Uterus (tissue), 2 donors: Measurements from ENCODE around the gene STARD8.

Experiments used
- CTCF ChIP-seq, 4 experiments: fragments of 200-600 bp in 2 of 4; fragments of 450-650 bp in 2 of 4; sonication (generic) in 2 of 4; IDR thresholded peaks; one replicate each; pipeline ENCODE4 v1.5.1; 2016 to 2019; ENCODE audit warnings: antibody characterized with exemption in 4 of 4, mild to moderate bottlenecking in 2 of 4, moderate library complexity in 1 of 4
- POLR2A ChIP-seq, 2 donors: fragments of 450-650 bp; IDR thresholded peaks; one replicate each; pipeline ENCODE4 v1.6.1; 2016; ENCODE audit warnings: antibody characterized with exemption in 2 of 2, mild to moderate bottlenecking in 1 of 2, moderate library complexity in 1 of 2

- TF ChIP-seq POLR2A (IDR thresholded peaks at IDR 0.05) = no peak
- no peak for TF ChIP-seq CTCF (IDR thresholded peaks at IDR 0.05)
Observed at GRCh38 chrX:68683580-68683979, 36.1 kb downstream of the STARD8 start.
